NT2/D1 (cell line): ENCODE results near the gene PGBD5.

Source experiments
- YY1 ChIP-seq: IDR thresholded peaks from 2 replicates; pipeline ENCODE4 v1.6.1; 2011; ENCODE audit not compliant: insufficient read length, insufficient read depth
- ZNF274 ChIP-seq: IDR thresholded peaks from 2 replicates; pipeline ENCODE4 v1.6.1; 2011; ENCODE audit warnings: mild to moderate bottlenecking, low read depth, low read length

GRCh38 chr1:230394741-230395140, 31.4 kb downstream of the PGBD5 start:
- no peak for TF ChIP-seq ZNF274
- TF ChIP-seq YY1, result no peak
